Ascending aorta (tissue), 2 donors: ENCODE results near the gene C1orf116. TPM values are rescaled to one million over a fixed set of nuclear protein-coding genes. Genes with fewer than 3 reads are reported as not detected.

ENCODE experiments used
- DNase-seq, 2 donors: peaks; one replicate each; pipeline ENCODE4 v3.0.0-alpha.2; 2019; ENCODE audit warnings: low spot score in 2 of 2
- H3K27ac ChIP-seq, 2 donors: fragments of 200-600 bp; sonication (generic); one replicate each; pipeline ENCODE4 v1.5.1; 2016 to 2017; ENCODE audit warnings: mild to moderate bottlenecking in 1 of 2
- H3K27me3 ChIP-seq: fragments of 200-600 bp; sonication (generic); one replicate; pipeline ENCODE4 v1.5.1; 2017
- H3K36me3 ChIP-seq, 2 donors: fragments of 200-600 bp; sonication (generic); one replicate each; pipeline ENCODE4 v1.5.1; 2016
- H3K4me1 ChIP-seq, 2 donors: fragments of 200-600 bp; sonication (generic); one replicate each; pipeline ENCODE4 v1.5.1; 2016 to 2017; ENCODE audit warnings: mild to moderate bottlenecking in 1 of 2
- H3K4me3 ChIP-seq, 2 donors: fragments of 200-600 bp; sonication (generic); one replicate each; pipeline ENCODE4 v1.5.1; 2016 to 2017; ENCODE audit warnings: mild to moderate bottlenecking in 1 of 2
- H3K9me3 ChIP-seq, 2 donors: fragments of 200-600 bp; sonication (generic); one replicate each; pipeline ENCODE4 v1.5.1; 2016
- intact Hi-C: fragments of 100-400 bp; cut with DNase I; formaldehyde crosslinking; loops from one replicate; pipeline ENCODE4 v1.15.1; 2023
- total RNA-seq: library from RNA; depleted of rRNA; stranded (reverse); fragments of >200 nt; gene quantifications from one replicate; pipeline ENCODE4 v1.1.0, GENCODE V29; 2016
- TF ChIP-seq, protein P1 (sequence below), 3 experiments: fragments of 200-600 bp in 2 of 3; fragments of 450-650 bp in 1 of 3; sonication (generic) in 2 of 3; IDR thresholded peaks; one replicate each; pipeline ENCODE4 v1.5.1; 2016 to 2019; ENCODE audit warnings: antibody characterized with exemption in 3 of 3, mild to moderate bottlenecking in 1 of 3, moderate library complexity in 1 of 3

Gene C1orf116
- total RNA-seq, 1 donor from 2014 or later: not detected

DNA sequence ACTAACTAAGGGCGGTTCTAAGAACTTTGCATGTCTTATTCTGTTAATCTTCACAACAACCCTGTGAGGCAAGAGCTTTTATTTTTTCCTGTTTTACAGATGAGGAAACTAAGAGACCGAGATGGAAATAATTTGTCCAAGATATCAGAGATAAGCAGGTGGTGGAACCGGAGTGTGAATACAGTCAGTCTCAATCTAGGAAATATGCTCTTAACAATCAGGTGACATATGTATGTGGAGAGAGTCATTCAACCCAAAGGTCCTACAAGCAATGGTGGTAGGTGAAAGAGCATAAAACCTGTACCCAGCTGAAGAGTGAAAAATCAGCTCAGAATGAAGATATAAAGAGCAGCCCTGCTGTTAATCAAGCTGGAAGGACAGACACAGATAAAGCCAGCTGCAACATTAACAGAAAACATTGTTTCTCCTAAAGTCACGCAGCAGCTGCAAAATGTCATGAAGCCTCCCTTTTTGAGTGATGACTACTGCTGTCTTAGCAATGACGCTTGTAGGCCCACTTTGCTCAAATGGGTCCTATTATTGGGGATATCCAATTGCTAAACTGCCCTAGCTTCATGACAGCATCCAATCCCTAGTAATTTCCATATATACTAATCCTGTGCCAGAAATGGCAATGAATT, 31.8 kb downstream of the C1orf116 start:
- TF ChIP-seq, protein P1, sequence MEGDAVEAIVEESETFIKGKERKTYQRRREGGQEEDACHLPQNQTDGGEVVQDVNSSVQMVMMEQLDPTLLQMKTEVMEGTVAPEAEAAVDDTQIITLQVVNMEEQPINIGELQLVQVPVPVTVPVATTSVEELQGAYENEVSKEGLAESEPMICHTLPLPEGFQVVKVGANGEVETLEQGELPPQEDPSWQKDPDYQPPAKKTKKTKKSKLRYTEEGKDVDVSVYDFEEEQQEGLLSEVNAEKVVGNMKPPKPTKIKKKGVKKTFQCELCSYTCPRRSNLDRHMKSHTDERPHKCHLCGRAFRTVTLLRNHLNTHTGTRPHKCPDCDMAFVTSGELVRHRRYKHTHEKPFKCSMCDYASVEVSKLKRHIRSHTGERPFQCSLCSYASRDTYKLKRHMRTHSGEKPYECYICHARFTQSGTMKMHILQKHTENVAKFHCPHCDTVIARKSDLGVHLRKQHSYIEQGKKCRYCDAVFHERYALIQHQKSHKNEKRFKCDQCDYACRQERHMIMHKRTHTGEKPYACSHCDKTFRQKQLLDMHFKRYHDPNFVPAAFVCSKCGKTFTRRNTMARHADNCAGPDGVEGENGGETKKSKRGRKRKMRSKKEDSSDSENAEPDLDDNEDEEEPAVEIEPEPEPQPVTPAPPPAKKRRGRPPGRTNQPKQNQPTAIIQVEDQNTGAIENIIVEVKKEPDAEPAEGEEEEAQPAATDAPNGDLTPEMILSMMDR (IDR thresholded peaks at IDR 0.05): no peak
- Histone ChIP-seq H3K27ac (no peak overlapping the region), H3K4me3 (no peak overlapping the region), H3K4me1 (no peaks in the 10 kb centered on the region), H3K36me3 (no peaks in the 10 kb centered on the region), H3K9me3 (no peaks in the 10 kb centered on the region), H3K27me3 (no peaks in the 10 kb centered on the region)
- intact Hi-C loops: no loop called here
- DNase-seq: no peak

DNA sequence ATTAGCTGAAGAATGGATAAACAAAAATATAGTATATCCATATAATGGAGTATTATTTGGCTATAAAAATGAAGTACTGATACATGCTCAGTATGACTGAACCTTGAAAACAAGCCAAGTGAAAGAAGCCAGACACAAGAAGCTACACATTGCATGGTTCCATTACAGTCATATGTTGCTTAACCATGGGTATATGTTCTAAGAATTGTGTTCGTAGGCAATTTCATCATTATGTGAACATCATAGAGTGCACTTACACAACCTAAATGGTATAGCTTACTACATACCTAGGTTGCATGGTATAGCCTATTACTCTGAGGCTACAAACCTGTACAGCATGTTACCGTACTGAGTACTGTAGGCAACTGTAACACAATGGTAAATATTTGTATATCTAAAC, 33.7 kb downstream of the C1orf116 start:
- H3K36me3 ChIP-seq: no peaks in the 10 kb centered on the region
- no peak for DNase-seq
- H3K4me3 ChIP-seq: no peak overlapping the region
- no peaks in the 10 kb centered on the region for H3K4me1 ChIP-seq
- no peaks in the 10 kb centered on the region for H3K27me3 ChIP-seq
- no peak overlapping the region for H3K27ac ChIP-seq
- H3K9me3 ChIP-seq: no peaks in the 10 kb centered on the region
- TF ChIP-seq, protein P1 (IDR thresholded peaks at IDR 0.05): no peak
- intact Hi-C loops: no loop called here

DNA sequence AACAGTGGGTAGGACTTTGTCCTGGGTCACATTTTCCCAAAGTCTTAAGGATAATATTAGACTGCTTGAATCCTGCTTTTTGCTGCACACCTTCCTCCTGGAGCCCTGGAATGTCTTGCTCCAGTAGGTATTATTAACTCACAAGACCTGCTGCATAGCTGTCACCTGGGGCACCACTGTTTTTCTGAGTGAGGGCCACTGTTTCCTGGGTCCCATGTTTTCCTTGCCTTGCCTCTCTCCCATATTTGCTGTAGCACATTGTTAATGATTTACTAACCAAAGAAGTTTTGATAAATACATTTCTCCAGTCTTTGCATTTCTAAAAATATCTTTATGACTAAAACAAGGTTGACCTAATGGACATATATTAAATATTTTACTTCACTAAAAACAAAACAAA, 39.8 kb downstream of the C1orf116 start:
- Histone ChIP-seq H3K4me1 (no peaks in the 10 kb centered on the region), H3K4me3 (no peak overlapping the region)

DNA sequence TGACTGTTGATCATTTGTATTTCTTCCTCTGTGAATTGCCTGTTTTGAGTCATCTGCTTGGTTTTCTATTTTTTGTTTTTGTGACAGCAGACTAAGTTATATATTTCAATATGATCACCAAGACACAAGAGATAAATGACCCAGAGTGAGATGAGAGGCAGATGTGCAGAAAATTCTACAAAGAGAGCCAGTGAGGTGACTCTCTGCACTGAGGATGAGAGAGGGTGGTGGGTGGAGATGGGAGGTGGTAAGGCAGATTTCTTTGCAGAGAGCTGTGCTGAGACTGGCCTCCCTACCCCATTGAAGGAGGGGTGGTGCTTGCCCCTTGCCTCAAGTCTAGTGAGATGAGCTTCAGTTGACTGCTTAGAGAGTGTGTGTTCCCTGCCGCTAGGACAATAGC, 44.7 kb downstream of the C1orf116 start:
- H3K36me3 ChIP-seq: no peaks in the 10 kb centered on the region
- H3K9me3 ChIP-seq: no peaks in the 10 kb centered on the region
- TF ChIP-seq, protein P1 (IDR thresholded peaks at IDR 0.05): no peak
- no peak overlapping the region for H3K27ac ChIP-seq
- intact Hi-C loops: no loop called here
- no peaks in the 10 kb centered on the region for H3K4me1 ChIP-seq
- no peaks in the 10 kb centered on the region for H3K27me3 ChIP-seq
- no peak overlapping the region for H3K4me3 ChIP-seq
- DNase-seq: no peak

More for the DNA sequence above, 39.8 kb downstream of the C1orf116 start:
- no peak for DNase-seq
- Histone ChIP-seq H3K36me3 (no peaks in the 10 kb centered on the region), H3K9me3 (no peaks in the 10 kb centered on the region), H3K27ac (no peak overlapping the region), H3K27me3 (no peaks in the 10 kb centered on the region)
- intact Hi-C loops: no loop called here
- TF ChIP-seq, protein P1 (IDR thresholded peaks at IDR 0.05): no peak

DNA sequence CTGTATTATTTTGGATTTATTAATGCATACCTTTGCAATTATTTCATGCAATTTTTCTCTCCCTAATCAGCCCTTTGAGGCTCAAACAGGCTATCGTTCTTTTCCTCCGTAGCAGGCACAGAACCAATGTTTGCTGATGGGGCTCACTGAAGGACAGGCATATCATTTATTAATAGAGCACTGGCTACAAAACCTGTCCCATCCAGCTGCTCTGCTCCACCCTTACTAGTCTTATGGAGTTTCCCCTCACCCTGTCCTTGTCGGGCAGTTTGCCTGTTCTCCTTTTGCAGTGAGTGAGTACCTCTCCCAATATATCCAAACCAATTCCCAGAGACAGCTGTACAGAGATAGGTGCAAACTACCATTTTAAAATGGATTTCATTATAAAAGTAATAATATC, 45.7 kb downstream of the C1orf116 start:
- Histone ChIP-seq H3K4me1 (no peaks in the 10 kb centered on the region), H3K27me3 (no peaks in the 10 kb centered on the region), H3K4me3 (no peak overlapping the region), H3K27ac (no peak overlapping the region), H3K9me3 (no peaks in the 10 kb centered on the region), H3K36me3 (no peaks in the 10 kb centered on the region)
- TF ChIP-seq, protein P1 (IDR thresholded peaks at IDR 0.05): no peak
- no peak for DNase-seq
- intact Hi-C loops: no loop called here

DNA sequence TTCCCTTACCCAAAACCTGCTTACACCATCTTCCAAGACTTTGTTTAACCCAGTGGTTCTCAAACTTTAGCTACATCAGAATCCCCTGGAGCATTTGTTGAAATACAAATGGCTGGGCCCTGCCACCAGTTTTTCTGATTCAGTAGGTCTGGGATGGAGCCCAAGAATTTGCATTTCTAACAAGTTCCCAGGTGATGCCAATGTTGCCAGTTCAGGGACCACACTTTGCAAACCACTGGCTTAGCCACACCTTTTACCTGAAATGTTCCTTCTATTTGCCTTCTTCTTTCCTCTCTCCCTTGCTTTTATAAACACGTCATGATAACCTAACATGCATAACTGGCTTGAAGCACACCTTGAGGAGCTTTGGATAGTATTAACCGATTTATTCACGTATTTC, 46.2 kb downstream of the C1orf116 start:
- intact Hi-C loops: no loop called here
- H3K4me1 ChIP-seq: no peaks in the 10 kb centered on the region
- H3K4me3 ChIP-seq: no peak overlapping the region
- H3K36me3 ChIP-seq: no peaks in the 10 kb centered on the region
- no peaks in the 10 kb centered on the region for H3K9me3 ChIP-seq
- no peak overlapping the region for H3K27ac ChIP-seq
- H3K27me3 ChIP-seq: no peaks in the 10 kb centered on the region
- TF ChIP-seq, protein P1 (IDR thresholded peaks at IDR 0.05): no peak
- DNase-seq: no peak
